ENCODE measurements around the gene PSME1.

- TF ChIP-seq, protein P1, sequence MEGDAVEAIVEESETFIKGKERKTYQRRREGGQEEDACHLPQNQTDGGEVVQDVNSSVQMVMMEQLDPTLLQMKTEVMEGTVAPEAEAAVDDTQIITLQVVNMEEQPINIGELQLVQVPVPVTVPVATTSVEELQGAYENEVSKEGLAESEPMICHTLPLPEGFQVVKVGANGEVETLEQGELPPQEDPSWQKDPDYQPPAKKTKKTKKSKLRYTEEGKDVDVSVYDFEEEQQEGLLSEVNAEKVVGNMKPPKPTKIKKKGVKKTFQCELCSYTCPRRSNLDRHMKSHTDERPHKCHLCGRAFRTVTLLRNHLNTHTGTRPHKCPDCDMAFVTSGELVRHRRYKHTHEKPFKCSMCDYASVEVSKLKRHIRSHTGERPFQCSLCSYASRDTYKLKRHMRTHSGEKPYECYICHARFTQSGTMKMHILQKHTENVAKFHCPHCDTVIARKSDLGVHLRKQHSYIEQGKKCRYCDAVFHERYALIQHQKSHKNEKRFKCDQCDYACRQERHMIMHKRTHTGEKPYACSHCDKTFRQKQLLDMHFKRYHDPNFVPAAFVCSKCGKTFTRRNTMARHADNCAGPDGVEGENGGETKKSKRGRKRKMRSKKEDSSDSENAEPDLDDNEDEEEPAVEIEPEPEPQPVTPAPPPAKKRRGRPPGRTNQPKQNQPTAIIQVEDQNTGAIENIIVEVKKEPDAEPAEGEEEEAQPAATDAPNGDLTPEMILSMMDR (IDR thresholded peaks at IDR 0.05 in 4 of 5, conservative IDR thresholded peaks at IDR 0.05 in 1 of 5): no peak
- no peak for TF ChIP-seq POLR2A (IDR thresholded peaks at IDR 0.05)
These were observed 42.6 kb downstream of the PSME1 start for GRCh38 chr14:24178399-24179178.

Data from gastrocnemius medialis (tissue), 4 donors.